Heart left ventricle (tissue), 13 donors: ENCODE measurements around the gene GTF2H4.

Experiments used
- POLR2A ChIP-seq, 2 donors: fragments of 450-650 bp; IDR thresholded peaks; one replicate each; pipeline ENCODE4 v1.6.1; 2017; ENCODE audit warnings: antibody characterized with exemption in 2 of 2, mild to moderate bottlenecking in 2 of 2, moderate library complexity in 2 of 2
- TF ChIP-seq, protein P1 (sequence below), 12 donors: fragments of 200-600 bp; sonication (generic) in 4 of 12; IDR thresholded peaks; one replicate each; pipeline versions ENCODE4 v1.5.0 to v1.8.0; 2018 to 2022; ENCODE audit warnings: antibody characterized with exemption in 12 of 12, mild to moderate bottlenecking in 5 of 12
- donor health status: ischemic (EF 13 %, LVEDD 7.1; RV severe dilation, severe dysfunction).
- donor health status: DM: no; HTN: yes; CAD: no.
- donor health status: DM: no; HTN: no; CAD: no.
- donor health status: ischemic (EF 25% LVEDD 6.9; RV normal size, moderate dysfunction).
- donor health status: ischemic (EF 25% LVEDD 5.7; RV mildly dilated, moderate dysfunction).
- donor health status: ischemic (EF 35%, LVEDD 5.7; RV mildly dilated, moderate dysfunction).
- donor health status: nonischemic (EF 11% LVEDD 7.7; RV severe dilation, severe dysfunction).
- donor health status: DM: yes; HTN: yes; CAD: no.
- donor health status: PGD.
- donor health status: ischemic (EF 29% LVEDD 5.4; RV normal size, mild dysfunction).
- donor health status: nonischemic (EF 23%, LVEDD 6.1; RV moderate dilation, normal function).

DNA sequence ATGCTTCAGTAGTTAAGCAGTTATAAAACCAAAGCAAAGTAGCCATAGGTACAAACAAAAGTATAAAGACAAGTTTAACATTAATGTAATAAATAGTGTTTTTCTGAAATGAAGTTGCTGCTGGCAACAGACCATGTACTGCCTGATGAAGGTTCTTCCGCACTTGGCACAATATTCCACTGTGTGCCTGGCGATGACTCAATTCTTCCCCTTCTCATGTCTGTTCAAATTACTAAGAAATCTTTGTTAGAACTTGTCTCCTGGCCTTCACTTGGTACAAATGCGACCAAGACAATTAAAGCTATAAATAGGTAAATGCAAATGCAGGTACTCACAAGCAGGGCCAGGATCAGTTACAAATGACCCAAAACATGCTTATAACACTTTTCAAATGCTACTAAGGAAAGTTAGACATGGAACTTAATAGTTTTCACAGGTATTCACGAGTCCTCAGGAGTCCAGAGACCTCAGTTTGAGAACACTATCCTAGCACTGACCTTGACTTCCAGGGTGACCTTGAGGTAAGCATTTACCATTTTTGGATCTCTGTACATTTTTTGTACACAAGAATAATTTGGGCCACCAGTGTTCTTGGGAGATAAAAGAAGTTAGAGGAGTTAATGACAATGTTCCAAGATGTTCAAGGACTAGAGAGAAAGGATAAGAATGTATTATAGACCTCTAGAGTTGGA lies 31.8 kb upstream of the GTF2H4 start:
- no peak for TF ChIP-seq POLR2A (IDR thresholded peaks at IDR 0.05)
- TF ChIP-seq, protein P1, sequence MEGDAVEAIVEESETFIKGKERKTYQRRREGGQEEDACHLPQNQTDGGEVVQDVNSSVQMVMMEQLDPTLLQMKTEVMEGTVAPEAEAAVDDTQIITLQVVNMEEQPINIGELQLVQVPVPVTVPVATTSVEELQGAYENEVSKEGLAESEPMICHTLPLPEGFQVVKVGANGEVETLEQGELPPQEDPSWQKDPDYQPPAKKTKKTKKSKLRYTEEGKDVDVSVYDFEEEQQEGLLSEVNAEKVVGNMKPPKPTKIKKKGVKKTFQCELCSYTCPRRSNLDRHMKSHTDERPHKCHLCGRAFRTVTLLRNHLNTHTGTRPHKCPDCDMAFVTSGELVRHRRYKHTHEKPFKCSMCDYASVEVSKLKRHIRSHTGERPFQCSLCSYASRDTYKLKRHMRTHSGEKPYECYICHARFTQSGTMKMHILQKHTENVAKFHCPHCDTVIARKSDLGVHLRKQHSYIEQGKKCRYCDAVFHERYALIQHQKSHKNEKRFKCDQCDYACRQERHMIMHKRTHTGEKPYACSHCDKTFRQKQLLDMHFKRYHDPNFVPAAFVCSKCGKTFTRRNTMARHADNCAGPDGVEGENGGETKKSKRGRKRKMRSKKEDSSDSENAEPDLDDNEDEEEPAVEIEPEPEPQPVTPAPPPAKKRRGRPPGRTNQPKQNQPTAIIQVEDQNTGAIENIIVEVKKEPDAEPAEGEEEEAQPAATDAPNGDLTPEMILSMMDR (IDR thresholded peaks at IDR 0.05) = no peak
